BLaER1 (cell line): Measurements from ENCODE around the gene CHRNA5.
"Not testable (repeated sequence)": the region's sequence is repeated elsewhere in the genome, so short reads cannot be mapped to it uniquely, and the experiment has no call there.

Experiments used
- H3K27ac ChIP-seq: shearing (Covaris generic); formaldehyde crosslinking; 2 replicates; pipeline ENCODE4 v1.8.1; 2022
- H3K27me3 ChIP-seq: shearing (Covaris generic); formaldehyde crosslinking; 2 replicates; pipeline ENCODE4 v1.8.1; 2022
- H3K36me3 ChIP-seq: shearing (Covaris generic); formaldehyde crosslinking; 2 replicates; pipeline ENCODE4 v1.8.1; 2022
- H3K4me1 ChIP-seq: shearing (Covaris generic); formaldehyde crosslinking; 2 replicates; pipeline ENCODE4 v1.8.1; 2022
- H3K4me2 ChIP-seq: shearing (Covaris generic); formaldehyde crosslinking; 2 replicates; pipeline ENCODE4 v1.8.1; 2022
- H3K4me3 ChIP-seq: shearing (Covaris generic); formaldehyde crosslinking; 2 replicates; pipeline ENCODE4 v1.8.1; 2022
- H3K9ac ChIP-seq: shearing (Covaris generic); formaldehyde crosslinking; 2 replicates; pipeline ENCODE4 v1.8.1; 2022
- H3K9me3 ChIP-seq: shearing (Covaris generic); formaldehyde crosslinking; 2 replicates; pipeline ENCODE4 v1.8.1; 2022
- H4K20me1 ChIP-seq: shearing (Covaris generic); formaldehyde crosslinking; 2 replicates; pipeline ENCODE4 v1.8.1; 2022
- Cebpa-rat ChIP-seq: shearing (Covaris generic); IDR thresholded peaks from 2 replicates; pipeline ENCODE4 v1.8.1; 2022

CHRNA5 gene

GRCh38 chr15:78565097-78565950 lies at the start of gene CHRNA5:
CHRNA5 (plus strand) TSS chr15:78565520; CDS start chr15:78565720, 200 bp downstream.
- peak within 1 kb of the TSS; percentile 89 for H3K9ac ChIP-seq
- peak within 1 kb of the TSS; percentile 87 for H3K4me2 ChIP-seq
- no peaks in the 10 kb centered on the region for H3K9me3 ChIP-seq
- no peaks in the 10 kb centered on the region for H3K27me3 ChIP-seq
- peak within 1 kb of the TSS; percentile 91 for H3K4me3 ChIP-seq
- TF ChIP-seq Cebpa-rat: no peak
- H3K36me3 ChIP-seq: no peaks in the 10 kb centered on the region
- peaks cover 31% of the 10 kb centered on the region for H3K4me1 ChIP-seq
- H3K27ac ChIP-seq: peak within 1 kb of the TSS; percentile 82
- peaks cover 2% of the 10 kb centered on the region; the same call in 1 of the 2 replicates for H4K20me1 ChIP-seq

GRCh38 chr15:78520035-78520434 lies 45.3 kb upstream of the CHRNA5 start:
- not testable (repeated sequence) for H3K9ac ChIP-seq, H3K27ac ChIP-seq, H3K4me3 ChIP-seq, H4K20me1 ChIP-seq, H3K27me3 ChIP-seq, H3K36me3 ChIP-seq, H3K4me1 ChIP-seq, H3K4me2 ChIP-seq
- peaks cover 18% of the 10 kb centered on the region for H3K9me3 ChIP-seq

GRCh38 chr15:78524230-78524629 lies 41.1 kb upstream of the CHRNA5 start:
- TF ChIP-seq Cebpa-rat: no peak
- no peaks in the 10 kb centered on the region for H3K36me3 ChIP-seq
- no peak overlapping the region for H3K27ac ChIP-seq
- no peaks in the 10 kb centered on the region for H3K27me3 ChIP-seq
- no peaks in the 10 kb centered on the region for H3K4me1 ChIP-seq
- no peak overlapping the region for H3K4me2 ChIP-seq
- H3K9me3 ChIP-seq: peaks cover 18% of the 10 kb centered on the region
- H4K20me1 ChIP-seq: no peaks in the 10 kb centered on the region
- no peak overlapping the region for H3K4me3 ChIP-seq
- no peak overlapping the region for H3K9ac ChIP-seq

GRCh38 chr15:78527325-78527724 lies 38.0 kb upstream of the CHRNA5 start:
- no peaks in the 10 kb centered on the region for H3K36me3 ChIP-seq
- no peak for TF ChIP-seq Cebpa-rat
- H3K4me1 ChIP-seq: no peaks in the 10 kb centered on the region
- no peak overlapping the region for H3K27ac ChIP-seq
- H4K20me1 ChIP-seq: no peaks in the 10 kb centered on the region
- H3K9ac ChIP-seq: no peak overlapping the region
- H3K4me2 ChIP-seq: no peak overlapping the region
- no peak overlapping the region for H3K4me3 ChIP-seq
- peaks cover 18% of the 10 kb centered on the region for H3K9me3 ChIP-seq
- H3K27me3 ChIP-seq: no peaks in the 10 kb centered on the region

GRCh38 chr15:78533331-78533730 lies 32.0 kb upstream of the CHRNA5 start:
- no peak overlapping the region for H3K4me2 ChIP-seq
- no peaks in the 10 kb centered on the region for H4K20me1 ChIP-seq
- H3K27ac ChIP-seq: no peak overlapping the region
- TF ChIP-seq Cebpa-rat: no peak
- H3K36me3 ChIP-seq: no peaks in the 10 kb centered on the region
- no peaks in the 10 kb centered on the region for H3K27me3 ChIP-seq
- H3K9me3 ChIP-seq: no peaks in the 10 kb centered on the region
- H3K4me1 ChIP-seq: no peaks in the 10 kb centered on the region
- no peak overlapping the region for H3K4me3 ChIP-seq
- no peak overlapping the region for H3K9ac ChIP-seq

- no peak overlapping the region for H3K4me2 ChIP-seq
- no peak overlapping the region for H3K27ac ChIP-seq
- TF ChIP-seq Cebpa-rat: no peak
- peaks cover 5% of the 10 kb centered on the region for H4K20me1 ChIP-seq
- no peaks in the 10 kb centered on the region for H3K27me3 ChIP-seq
- no peaks in the 10 kb centered on the region for H3K36me3 ChIP-seq
- no peak overlapping the region for H3K4me3 ChIP-seq
- no peaks in the 10 kb centered on the region for H3K9me3 ChIP-seq
- 0 out of 2 replicates have a peak, but pooled peaks cover 7% of the 10 kb centered on the region for H3K4me1 ChIP-seq
- no peak overlapping the region for H3K9ac ChIP-seq
Measured at GRCh38 chr15:78536134-78536533, 29.2 kb upstream of the CHRNA5 start.

GRCh38 chr15:78537266-78537905 lies 27.9 kb upstream of the CHRNA5 start:
- Histone ChIP-seq H3K4me2 (no peak overlapping the region), H3K4me1 (peaks cover 18% of the 10 kb centered on the region), H3K9ac (no peak overlapping the region), H4K20me1 (peaks cover 17% of the 10 kb centered on the region), H3K9me3 (no peaks in the 10 kb centered on the region), H3K27ac (no peak overlapping the region), H3K4me3 (no peak overlapping the region), H3K36me3 (peaks cover 6% of the 10 kb centered on the region), H3K27me3 (no peaks in the 10 kb centered on the region)
- no peak for TF ChIP-seq Cebpa-rat

- peaks cover 27% of the 10 kb centered on the region for H4K20me1 ChIP-seq
- no peaks in the 10 kb centered on the region for H3K27me3 ChIP-seq
- no peak overlapping the region for H3K4me3 ChIP-seq
- no peak for TF ChIP-seq Cebpa-rat
- H3K36me3 ChIP-seq: peaks cover 16% of the 10 kb centered on the region
- H3K4me2 ChIP-seq: no peak overlapping the region
- H3K9ac ChIP-seq: no peak overlapping the region
- peaks cover 28% of the 10 kb centered on the region for H3K4me1 ChIP-seq
- no peaks in the 10 kb centered on the region for H3K9me3 ChIP-seq
- no peak overlapping the region for H3K27ac ChIP-seq
Measured at GRCh38 chr15:78538358-78538757, 27.0 kb upstream of the CHRNA5 start.

GRCh38 chr15:78539464-78540140 lies 25.7 kb upstream of the CHRNA5 start:
- Histone ChIP-seq H3K36me3 (peaks cover 28% of the 10 kb centered on the region), H3K4me1 (peaks cover 30% of the 10 kb centered on the region), H3K4me3 (peak overlapping the region; percentile 80), H3K27ac (peak overlapping the region; percentile 94), H3K4me2 (peak overlapping the region; percentile 96), H3K9ac (peak overlapping the region; percentile 93), H4K20me1 (peaks cover 31% of the 10 kb centered on the region)
- H3K27me3 ChIP-seq, H3K9me3 ChIP-seq: not testable (repeated sequence)
